Fibroblast of skin of right quadriceps (primary cell): ENCODE measurements around the gene MBNL3.
"Not testable (repeated sequence)": the region's sequence is repeated elsewhere in the genome, so short reads cannot be mapped to it uniquely, and the experiment has no call there.

Experiments
- DNase-seq: peaks from one replicate; pipeline ENCODE4 v3.0.0-alpha.2; 2013

Gene MBNL3

GRCh38 chrX:132474544-132475248, 14.1 kb downstream of the MBNL3 start:
- DNase-seq = no peak

- DNase-seq = no peak
Measured at GRCh38 chrX:132472397-132472796, 16.4 kb downstream of the MBNL3 start.

- no peak for DNase-seq
Measured at GRCh38 chrX:132470831-132471230, 18.0 kb downstream of the MBNL3 start.

GRCh38 chrX:132470179-132470578, 18.7 kb downstream of the MBNL3 start:
- DNase-seq = no peak

GRCh38 chrX:132468454-132468853, 20.4 kb downstream of the MBNL3 start:
- no peak for DNase-seq

- no peak for DNase-seq
Measured at GRCh38 chrX:132467989-132468388, 20.8 kb downstream of the MBNL3 start.

- DNase-seq = peak; percentile 71
Measured at GRCh38 chrX:132467026-132467425, 21.8 kb downstream of the MBNL3 start.

GRCh38 chrX:132463411-132463810, 25.4 kb downstream of the MBNL3 start:
- DNase-seq = no peak

- no peak for DNase-seq
Measured at GRCh38 chrX:132461886-132462285, 27.0 kb downstream of the MBNL3 start.

GRCh38 chrX:132452911-132453550, 35.8 kb downstream of the MBNL3 start:
- DNase-seq = no peak

GRCh38 chrX:132445909-132446308, 42.9 kb downstream of the MBNL3 start:
- DNase-seq = not testable (repeated sequence)

- DNase-seq = no peak
Measured at GRCh38 chrX:132444936-132445335, 43.9 kb downstream of the MBNL3 start.

- DNase-seq = peak; percentile 3
Measured at GRCh38 chrX:132443196-132444135, 45.4 kb downstream of the MBNL3 start.

GRCh38 chrX:132442691-132443090, 46.1 kb downstream of the MBNL3 start:
- peak; percentile 6 for DNase-seq

GRCh38 chrX:132435222-132435621, 53.6 kb downstream of the MBNL3 start:
- peak; percentile 6 for DNase-seq

GRCh38 chrX:132433551-132433950, 55.3 kb downstream of the MBNL3 start:
- DNase-seq = no peak

- DNase-seq = no peak
Measured at GRCh38 chrX:132433001-132433400, 55.8 kb downstream of the MBNL3 start.

GRCh38 chrX:132428896-132429295, 59.9 kb downstream of the MBNL3 start:
- no peak for DNase-seq

GRCh38 chrX:132426695-132427281, 62.0 kb downstream of the MBNL3 start:
- DNase-seq = peak; percentile 77

- DNase-seq = no peak
Measured at GRCh38 chrX:132425744-132426318, 63.0 kb downstream of the MBNL3 start.

GRCh38 chrX:132423323-132423722, 65.5 kb downstream of the MBNL3 start:
- DNase-seq = no peak

- no peak for DNase-seq
Measured at GRCh38 chrX:132415012-132415411, 73.8 kb downstream of the MBNL3 start.

- DNase-seq = no peak
Measured at GRCh38 chrX:132414404-132414803, 74.4 kb downstream of the MBNL3 start.
